ENCODE results near the gene CCDC82.

CCDC82 gene

GRCh38 chr11:96306071-96306470 lies 83.6 kb downstream of the CCDC82 start:
- no peak for DNase-seq

GRCh38 chr11:96303980-96304379 lies 85.7 kb downstream of the CCDC82 start:
- no peak for DNase-seq

- DNase-seq: no peak
These were observed 86.6 kb downstream of the CCDC82 start for GRCh38 chr11:96303064-96303463.

All from midbrain (tissue), 1 donor.